A673 (cell line): ENCODE measurements around the gene PXN. TPM values are rescaled to one million over a fixed set of nuclear protein-coding genes. Genes with fewer than 3 reads are reported as not detected.

Experiments
- BruUV-seq: library from RNA; stranded (reverse); fragments of 400-500 nt; replicated peaks from 2 replicates; lab custom pipeline; 2021; lab: Mats Ljungman, UMichigan
- CTCF ChIA-PET: fragments of 300-600 bp; sonication (Branson Sonifier 250); formaldehyde crosslinking; loops from one replicate; lab custom pipeline; 2022; ENCODE audit warnings: antibody characterized with exemption; lab: Charles Lee
- POLR2A ChIA-PET: fragments of 300-600 bp; sonication (Branson Sonifier 250); formaldehyde crosslinking; loops from one replicate; lab custom pipeline; 2022; ENCODE audit warnings: antibody characterized with exemption; ENCODE audit not compliant: low non-redundant PET; lab: Charles Lee
- DNase-seq: peaks from one replicate; pipeline ENCODE4 v3.0.0-alpha.2; 2015; ENCODE audit warnings: low spot score
- H3K27ac ChIP-seq: fragments of 200-600 bp; sonication (generic); 2 replicates; pipeline ENCODE4 v1.5.1; 2016; ENCODE audit warnings: mixed run types, low read depth, mild to moderate bottlenecking, mixed read lengths, antibody characterized with exemption, low read length; ENCODE audit not compliant: poor library complexity, severe bottlenecking
- H3K27me3 ChIP-seq: fragments of 200-600 bp; sonication (generic); replicated peaks from 2 replicates; pipeline ENCODE4 v1.6.1; 2017; ENCODE audit warnings: mixed run types, low read depth, mild to moderate bottlenecking, mixed read lengths, antibody characterized with exemption, low read length; ENCODE audit not compliant: insufficient read depth, poor library complexity
- H3K36me3 ChIP-seq: fragments of 200-600 bp; sonication (generic); 2 replicates; pipeline ENCODE4 v1.6.1; 2016; ENCODE audit warnings: mixed run types, mild to moderate bottlenecking, mixed read lengths, antibody characterized with exemption, low read length; ENCODE audit not compliant: insufficient read depth, poor library complexity, severe bottlenecking
- H3K4me1 ChIP-seq: fragments of 200-600 bp; sonication (generic); 2 replicates; pipeline ENCODE4 v1.6.1; 2017; ENCODE audit warnings: mixed run types, mild to moderate bottlenecking, mixed read lengths, antibody characterized with exemption, low read length; ENCODE audit not compliant: insufficient read depth, poor library complexity, severe bottlenecking
- H3K4me3 ChIP-seq: fragments of 200-600 bp; sonication (generic); 2 replicates; pipeline ENCODE4 v1.5.1; 2016; ENCODE audit warnings: low read depth, mixed run types, mild to moderate bottlenecking, mixed read lengths, low read length; ENCODE audit not compliant: poor library complexity, severe bottlenecking
- H3K9me3 ChIP-seq: fragments of 200-600 bp; sonication (generic); 2 replicates; pipeline ENCODE4 v1.6.1; 2016; ENCODE audit warnings: mixed run types, low read depth, mild to moderate bottlenecking, mixed read lengths, antibody characterized with exemption, low read length; ENCODE audit not compliant: poor library complexity, severe bottlenecking
- CTCF ChIP-seq: fragments of 300-800, 200-600 bp; sonication (generic); conservative IDR thresholded peaks from 2 replicates; pipeline ENCODE4 v1.5.1; 2017; ENCODE audit warnings: low read depth, mild to moderate bottlenecking, antibody characterized with exemption, low read length, moderate library complexity, mixed read lengths
- EZH2 ChIP-seq: fragments of 200-600 bp; sonication (generic); IDR thresholded peaks from 2 replicates; pipeline ENCODE4 v1.6.1; 2017; ENCODE audit warnings: borderline replicate concordance, low read depth, mild to moderate bottlenecking, mixed read lengths, antibody characterized with exemption, low read length; ENCODE audit not compliant: poor library complexity, severe bottlenecking
- intact Hi-C: fragments of 100-400 bp; cut with micrococcal nuclease; formaldehyde crosslinking; loops from one replicate; pipeline ENCODE4 v1.10.0; 2022; ENCODE audit not compliant: unreplicated experiment
- total RNA-seq: library from RNA; stranded (reverse); gene quantifications from 2 replicates; pipeline ENCODE4 v1.2.3, GENCODE V29; 2021

PXN gene
- total RNA-seq, 1 experiment from 2014 or later = 127 TPM

- H3K4me1 ChIP-seq = peaks cover 30% of the 10 kb centered on the region
- H3K4me3 ChIP-seq = no peak overlapping the region
- TF ChIP-seq EZH2 = no peak
- no peak for TF ChIP-seq CTCF
- DNase-seq = no peak
- intact Hi-C loops = loop anchor here (10.0 kb wide), 1 partner anchor 211 kb away; the partner anchor contains the start of gene COX6A1
- BruUV-seq = no TSS peak
- H3K27me3 ChIP-seq = no peaks in the 10 kb centered on the region
- peak overlapping the region; percentile 12 for H3K27ac ChIP-seq
- no peaks in the 10 kb centered on the region for H3K9me3 ChIP-seq
- ChIA-PET POLR2A (no interaction called here), CTCF (no interaction called here)
- H3K36me3 ChIP-seq = peaks cover 20% of the 10 kb centered on the region
These were observed 41.8 kb downstream of the PXN start for GRCh38 chr12:120223458-120224303.

DNA sequence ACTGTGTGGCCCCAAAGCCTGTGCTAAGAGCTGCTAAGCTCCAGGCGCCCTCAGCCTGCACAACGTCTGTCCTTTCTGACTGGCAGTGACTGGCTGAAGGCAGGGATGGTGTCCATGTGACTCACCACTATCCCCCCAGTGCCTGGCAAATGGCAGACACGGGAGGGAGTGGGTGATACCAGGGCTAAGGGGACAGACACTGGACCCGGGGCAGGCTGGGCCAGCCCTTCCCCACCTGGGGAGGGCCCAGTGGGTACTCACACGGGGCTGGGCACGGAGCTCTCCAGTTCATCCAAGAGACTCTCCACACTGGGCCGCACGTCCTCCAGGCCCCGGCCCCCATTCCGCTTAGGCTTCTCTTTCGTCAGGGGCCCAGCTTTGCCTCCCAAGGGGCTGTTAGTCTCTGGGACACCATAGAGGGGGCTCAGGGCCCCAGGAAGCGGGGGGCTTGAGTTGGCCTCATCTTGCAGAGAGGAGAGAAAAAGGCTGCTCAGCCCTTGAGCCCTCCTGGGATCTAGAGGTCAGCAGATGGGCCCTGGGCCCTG lies 43.2 kb downstream of the PXN start:
- peaks cover 23% of the 10 kb centered on the region for H3K4me1 ChIP-seq
- H3K36me3 ChIP-seq = peaks cover 25% of the 10 kb centered on the region
- DNase-seq = no peak
- no peaks in the 10 kb centered on the region for H3K9me3 ChIP-seq
- BruUV-seq = no TSS peak
- CTCF ChIA-PET = interaction anchor here (0.6 kb wide), 1 partner anchor 42 kb away, joined by 4 read pairs; no protein-coding TSS in a partner anchor
- H3K27ac ChIP-seq = no peak overlapping the region
- no peaks in the 10 kb centered on the region for H3K27me3 ChIP-seq
- intact Hi-C loops = loop anchor here (10.0 kb wide), 1 partner anchor 212 kb away; the partner anchor contains the start of gene COX6A1
- POLR2A ChIA-PET = no interaction called here
- TF ChIP-seq CTCF (no peak), EZH2 (no peak)
- no peak overlapping the region for H3K4me3 ChIP-seq

GRCh38 chr12:120221576-120221900 lies 44.0 kb downstream of the PXN start:
- intact Hi-C loops = loop anchor here (10.0 kb wide), 1 partner anchor 213 kb away; the partner anchor contains the start of gene COX6A1
- Histone ChIP-seq H3K9me3 (no peaks in the 10 kb centered on the region), H3K4me1 (peaks cover 23% of the 10 kb centered on the region), H3K4me3 (no peak overlapping the region), H3K27me3 (no peaks in the 10 kb centered on the region), H3K27ac (no peak overlapping the region), H3K36me3 (peaks cover 25% of the 10 kb centered on the region)
- DNase-seq = no peak
- ChIA-PET CTCF (interaction anchor here (0.6 kb wide), 1 partner anchor 43 kb away, joined by 4 read pairs; no protein-coding TSS in a partner anchor), POLR2A (no interaction called here)
- TF ChIP-seq EZH2 (no peak), CTCF (no peak)
- no TSS peak for BruUV-seq
